Astrocyte (in vitro differentiated cells and primary cell): ENCODE data around the gene TNFSF15.

Experiments used
- EZH2 ChIP-seq: IDR thresholded peaks from 2 replicates; pipeline ENCODE4 v1.6.1; 2012; ENCODE audit warnings: mild to moderate bottlenecking, low read length, inconsistent platforms; ENCODE audit not compliant: insufficient read depth
- TF ChIP-seq, protein P1 (sequence below): IDR thresholded peaks from 2 replicates; pipeline ENCODE4 v1.5.1; 2011; ENCODE audit warnings: low read depth, mild to moderate bottlenecking, inconsistent platforms, low read length, moderate library complexity; ENCODE audit not compliant: insufficient read depth

DNA sequence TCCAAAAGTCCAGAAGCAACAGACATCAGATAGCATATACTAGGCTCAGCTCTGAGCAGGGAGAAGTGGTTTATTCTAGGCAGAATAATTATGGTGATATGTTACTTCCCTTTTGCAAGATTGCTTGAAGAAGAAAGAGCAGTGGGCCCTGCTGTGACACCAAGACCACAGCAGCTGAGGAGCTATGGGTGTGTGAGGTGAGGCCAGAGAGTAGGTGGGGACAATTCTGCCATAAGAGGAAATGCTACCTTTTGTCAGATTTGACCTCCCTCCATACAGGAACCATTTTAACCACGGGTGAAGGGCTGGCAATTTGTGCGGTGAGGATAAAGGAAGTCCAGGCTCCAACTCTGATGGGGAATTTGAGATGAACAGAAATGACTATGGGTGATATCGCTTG lies 51.3 kb downstream of the TNFSF15 start:
- TF ChIP-seq, protein P1, sequence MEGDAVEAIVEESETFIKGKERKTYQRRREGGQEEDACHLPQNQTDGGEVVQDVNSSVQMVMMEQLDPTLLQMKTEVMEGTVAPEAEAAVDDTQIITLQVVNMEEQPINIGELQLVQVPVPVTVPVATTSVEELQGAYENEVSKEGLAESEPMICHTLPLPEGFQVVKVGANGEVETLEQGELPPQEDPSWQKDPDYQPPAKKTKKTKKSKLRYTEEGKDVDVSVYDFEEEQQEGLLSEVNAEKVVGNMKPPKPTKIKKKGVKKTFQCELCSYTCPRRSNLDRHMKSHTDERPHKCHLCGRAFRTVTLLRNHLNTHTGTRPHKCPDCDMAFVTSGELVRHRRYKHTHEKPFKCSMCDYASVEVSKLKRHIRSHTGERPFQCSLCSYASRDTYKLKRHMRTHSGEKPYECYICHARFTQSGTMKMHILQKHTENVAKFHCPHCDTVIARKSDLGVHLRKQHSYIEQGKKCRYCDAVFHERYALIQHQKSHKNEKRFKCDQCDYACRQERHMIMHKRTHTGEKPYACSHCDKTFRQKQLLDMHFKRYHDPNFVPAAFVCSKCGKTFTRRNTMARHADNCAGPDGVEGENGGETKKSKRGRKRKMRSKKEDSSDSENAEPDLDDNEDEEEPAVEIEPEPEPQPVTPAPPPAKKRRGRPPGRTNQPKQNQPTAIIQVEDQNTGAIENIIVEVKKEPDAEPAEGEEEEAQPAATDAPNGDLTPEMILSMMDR = no peak
- no peak for TF ChIP-seq EZH2
